ENCODE measurements around the gene MUC22.
"Not testable (repeated sequence)": the region's sequence is repeated elsewhere in the genome, so short reads cannot be mapped to it uniquely, and the experiment has no call there.

The MUC22 gene

DNA sequence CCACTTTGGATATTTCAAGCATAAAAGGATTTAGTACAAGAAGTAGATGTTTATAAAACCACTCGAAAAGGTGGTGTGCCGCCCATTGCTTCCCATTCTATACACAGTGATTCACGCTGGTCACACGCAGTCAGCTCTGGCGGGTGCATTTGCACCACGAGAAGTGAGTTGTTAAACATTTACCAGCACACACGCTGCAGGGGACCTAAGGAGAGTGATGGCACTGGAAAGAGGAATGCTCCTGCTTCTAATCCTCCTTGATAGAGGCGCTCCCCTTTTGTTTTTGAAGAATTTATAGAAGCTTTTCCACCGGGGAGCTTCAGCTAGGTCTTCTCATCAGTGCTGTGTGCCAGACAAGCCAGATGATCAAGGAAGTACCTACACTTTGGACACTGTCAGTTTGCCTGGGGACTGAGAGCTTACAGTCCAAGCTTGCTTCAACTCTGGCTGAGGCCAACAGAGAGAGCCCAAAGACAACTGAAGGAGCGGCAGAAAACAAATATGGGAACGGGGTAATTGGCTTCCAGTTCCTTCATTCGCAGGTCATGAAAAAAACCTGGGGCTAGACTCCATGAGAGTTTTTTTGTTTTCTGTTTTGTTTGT, 31.2 kb downstream of the MUC22 start:
- DNase-seq, result no peak

DNA sequence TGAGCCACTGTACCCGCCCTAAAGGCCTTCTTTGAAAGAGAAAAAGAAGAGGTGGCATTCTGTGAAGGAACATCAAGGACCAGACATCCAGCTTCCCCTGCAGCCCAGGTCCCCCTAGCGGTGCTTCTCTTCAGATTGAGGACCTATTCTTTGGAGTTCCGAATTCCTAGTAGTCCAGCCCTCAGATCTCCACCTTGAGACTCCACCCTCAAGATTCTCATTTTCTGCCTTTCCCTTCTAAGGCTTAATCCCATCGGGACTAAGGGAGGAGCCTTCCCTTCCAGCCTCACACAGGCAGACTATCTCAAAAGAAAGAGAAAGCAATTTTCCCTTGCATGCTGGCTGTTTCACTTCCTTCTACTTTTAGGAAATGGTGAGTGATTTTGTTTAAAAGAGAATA, 32.5 kb downstream of the MUC22 start:
- no peak for DNase-seq

DNA sequence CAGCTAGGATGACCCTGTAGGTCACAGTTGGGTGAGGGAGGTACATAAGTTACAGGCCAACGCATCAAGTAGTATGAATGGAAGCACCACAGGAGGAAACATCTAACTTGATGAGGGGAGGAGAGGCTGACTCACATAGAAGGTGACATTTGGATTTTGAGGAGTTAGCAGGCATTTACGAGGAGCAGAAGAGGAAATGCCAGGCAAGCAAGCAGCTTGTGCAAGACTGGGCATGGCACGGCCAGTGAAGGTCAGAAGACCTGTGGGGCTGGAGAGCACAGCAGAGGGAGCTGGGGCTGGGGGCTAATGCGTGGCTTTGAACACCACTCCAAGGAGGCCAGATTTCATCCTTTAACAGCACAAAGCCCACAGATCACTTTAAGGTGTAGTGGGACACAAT, 37.8 kb downstream of the MUC22 start:
- DNase-seq, result no peak

DNA sequence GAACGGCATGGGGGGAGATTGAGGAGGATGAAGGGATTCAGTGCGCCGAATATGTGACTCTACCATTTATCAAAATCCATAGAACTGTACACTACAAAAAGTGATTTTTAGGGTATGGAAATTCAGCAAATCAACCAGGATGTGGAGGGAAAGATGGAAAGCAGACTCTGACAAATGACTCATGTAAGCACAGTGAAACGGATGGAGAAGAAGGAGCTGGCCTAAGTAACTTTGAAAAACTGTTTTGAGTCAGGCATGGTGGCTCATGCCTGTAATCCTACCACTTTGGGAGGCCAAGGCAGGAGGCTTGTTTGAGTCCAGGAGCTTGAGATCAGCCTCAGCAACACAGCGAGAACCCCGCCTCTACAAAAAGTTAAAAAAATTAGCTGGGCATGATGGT, 39.2 kb downstream of the MUC22 start:
- no peak for DNase-seq

DNA sequence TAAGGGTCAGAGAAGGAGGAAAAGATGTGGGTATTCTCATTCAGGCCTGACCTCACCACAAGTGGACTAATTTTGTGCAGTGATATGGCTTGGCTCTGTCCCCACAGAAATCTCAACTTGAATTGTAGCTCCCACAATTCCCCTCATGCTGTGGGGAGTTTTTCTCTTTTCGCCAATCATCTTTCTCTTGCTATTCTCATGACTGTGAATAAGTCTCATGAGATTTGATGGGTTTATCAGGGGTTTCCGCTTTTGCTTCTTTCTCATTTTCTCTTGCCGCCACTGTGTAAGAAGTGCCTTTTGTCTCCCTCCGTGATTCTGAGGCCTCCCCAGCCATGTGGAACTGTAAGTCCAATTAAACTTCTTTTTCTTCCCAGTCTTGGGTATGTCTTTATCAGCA, 42.9 kb downstream of the MUC22 start:
- not testable (repeated sequence) for DNase-seq

DNA sequence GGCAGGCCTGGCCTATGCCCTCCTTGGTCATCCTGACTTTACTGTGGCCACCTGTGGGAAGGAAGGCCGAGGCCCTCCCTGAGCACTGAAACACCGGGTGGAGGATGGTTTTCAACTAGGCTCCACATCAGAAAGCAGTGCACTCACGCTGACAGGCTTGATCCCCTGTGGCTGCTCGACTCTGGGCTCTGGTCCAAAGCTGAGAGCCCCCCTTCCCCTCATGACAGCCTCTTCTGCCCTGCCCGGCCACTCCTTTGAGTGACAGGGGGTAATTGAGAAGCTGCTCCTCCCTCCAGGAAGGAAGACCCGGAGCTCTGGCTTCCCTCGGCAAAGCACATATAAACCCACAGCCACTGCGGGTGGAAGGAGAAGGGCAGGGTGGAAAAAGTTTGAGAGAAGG, 43.6 kb downstream of the MUC22 start:
- DNase-seq, result no peak

DNA sequence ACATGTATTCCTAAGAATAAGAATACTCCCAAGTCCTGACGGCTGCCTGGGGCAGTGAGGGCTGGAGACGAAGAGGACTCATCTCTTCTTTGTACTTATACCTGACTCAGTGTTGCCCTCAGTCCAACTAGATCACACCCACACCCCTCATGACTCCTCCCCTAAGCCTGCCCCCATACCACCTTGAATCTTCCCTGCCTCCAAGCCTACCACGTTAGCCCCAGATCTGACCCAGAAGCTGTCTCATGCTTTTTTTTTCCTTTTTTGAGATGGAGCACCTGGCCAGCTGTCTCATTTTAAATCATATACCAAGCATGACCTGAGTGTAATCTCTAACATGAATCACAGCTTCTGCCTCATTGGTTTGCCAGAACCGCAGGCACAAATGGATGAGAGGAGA, 45.2 kb downstream of the MUC22 start:
- no peak for DNase-seq

DNA sequence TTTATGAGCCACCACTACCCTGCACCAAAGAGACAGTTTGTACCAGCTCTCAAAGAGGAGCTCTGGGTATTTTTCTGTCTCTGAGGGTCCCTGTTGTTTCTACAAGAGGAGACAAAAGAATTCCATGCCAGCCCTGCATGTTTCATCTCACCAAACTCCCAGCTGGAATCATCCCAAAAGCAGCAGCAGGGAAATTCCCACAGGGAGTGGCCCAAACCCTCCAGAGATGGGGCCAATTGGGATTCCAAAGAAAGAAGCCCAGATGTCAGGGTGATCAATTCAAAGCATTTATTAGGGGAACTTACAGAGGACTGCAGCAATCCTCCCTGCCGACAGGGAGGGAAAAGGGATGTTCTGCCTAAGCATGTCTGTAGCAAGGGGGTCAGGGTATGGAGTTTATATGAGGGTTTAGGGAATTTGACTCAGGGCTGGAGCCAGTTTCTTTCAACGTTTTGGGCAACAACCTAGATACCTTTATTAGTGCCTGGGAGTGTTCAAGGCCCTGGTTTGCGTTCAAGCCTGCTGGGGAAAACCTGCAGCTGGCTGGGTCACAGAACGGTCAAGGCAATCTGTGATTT, 47.2 kb downstream of the MUC22 start:
- no peak for DNase-seq

DNA sequence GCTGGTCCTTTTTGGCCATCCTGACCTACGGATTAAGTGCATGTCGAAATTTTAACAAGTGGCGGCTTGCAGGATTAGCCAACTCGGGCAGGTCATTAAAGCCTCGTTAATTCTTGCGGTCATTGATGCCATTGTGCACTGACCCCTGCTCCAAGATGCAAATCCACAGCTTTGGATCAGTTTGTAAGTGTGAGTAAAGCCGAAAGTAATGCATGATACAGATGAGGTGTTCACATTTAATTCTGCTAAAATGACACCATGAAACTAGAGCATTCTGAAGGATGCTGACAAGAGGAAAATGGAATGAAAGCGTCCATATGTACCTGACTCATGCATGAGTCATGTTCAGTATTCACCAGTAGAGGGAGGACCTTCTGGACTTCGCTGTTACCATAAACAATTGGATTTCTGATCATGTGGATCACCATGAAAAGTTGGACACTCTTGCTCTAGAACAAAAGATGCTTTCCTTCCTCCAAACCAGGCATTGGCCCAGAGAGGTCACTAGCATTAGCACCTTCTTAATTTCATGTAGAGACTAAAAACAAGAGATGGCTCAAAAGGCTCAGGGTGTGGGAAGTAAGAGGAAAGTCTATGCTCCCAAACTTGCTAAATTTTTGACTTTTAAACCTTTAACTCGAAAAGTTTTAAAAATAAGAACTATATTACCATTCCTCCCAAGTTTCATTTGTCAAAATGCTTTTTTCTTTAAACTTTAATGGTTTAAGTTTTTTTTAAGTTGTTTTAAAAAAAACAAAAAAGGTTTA, 48.0 kb downstream of the MUC22 start:
- DNase-seq, result no peak

DNA sequence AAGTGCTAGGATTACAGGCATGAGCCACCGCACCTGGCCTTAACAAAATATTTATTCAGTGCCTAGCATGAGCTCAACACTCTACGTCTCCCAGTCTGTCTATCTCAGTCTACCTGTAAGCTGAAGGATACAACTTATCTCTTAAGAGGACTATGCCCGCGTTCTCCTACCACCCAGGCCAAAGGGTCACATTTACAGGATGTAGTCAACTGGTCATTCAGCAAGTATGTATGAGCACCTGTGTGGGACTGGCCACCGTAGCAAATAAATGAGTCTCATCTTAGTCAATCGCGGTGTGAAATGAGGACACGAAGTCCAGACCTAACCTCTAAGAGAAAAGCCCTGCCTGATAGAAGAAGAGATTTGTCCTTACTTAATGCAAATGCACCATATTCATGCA, 49.9 kb downstream of the MUC22 start:
- DNase-seq, result no peak

DNA sequence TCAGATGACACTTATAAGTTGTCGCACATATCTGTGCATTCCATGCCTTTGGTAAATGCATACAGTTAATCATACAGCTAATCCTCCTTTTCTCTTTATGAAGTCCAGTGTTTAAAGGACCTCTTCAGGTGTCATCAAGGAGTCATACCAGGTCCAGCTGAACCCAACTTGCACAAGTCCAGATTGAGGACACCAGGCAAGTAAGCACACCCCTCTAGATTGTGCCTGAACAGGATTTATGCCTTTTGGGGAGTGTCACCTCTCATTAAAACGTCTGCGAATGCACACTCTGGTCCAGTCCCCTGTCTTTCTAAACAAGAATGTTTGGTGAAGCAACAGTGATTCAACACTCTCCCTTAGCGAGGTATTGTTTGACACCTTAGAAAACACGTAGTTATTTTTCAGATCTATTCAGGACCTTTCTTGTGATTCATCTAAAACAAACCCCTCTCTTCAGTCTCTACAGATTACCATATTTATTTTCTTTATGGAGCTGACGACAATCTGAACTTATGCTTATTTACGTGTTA, 53.7 kb downstream of the MUC22 start:
- DNase-seq, result no peak

DNA sequence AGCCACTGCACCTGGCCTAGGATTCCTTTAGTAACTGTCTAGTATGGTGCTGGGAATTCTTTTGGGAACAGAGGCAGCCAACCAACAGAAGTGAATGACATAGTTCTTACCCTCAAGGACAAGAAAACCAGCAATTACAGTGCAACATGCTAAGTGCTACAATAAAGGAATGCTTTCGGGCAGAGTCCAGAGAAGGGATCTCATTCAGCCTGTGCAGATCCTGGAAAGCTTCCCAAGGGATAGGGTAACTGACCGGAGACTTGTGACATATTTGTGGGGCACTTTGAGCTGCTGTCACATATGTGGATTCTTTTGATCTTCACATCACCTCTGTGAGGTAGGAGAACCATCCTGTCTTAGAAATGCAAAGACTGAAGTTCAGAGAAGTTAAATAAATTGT, 55.3 kb downstream of the MUC22 start:
- DNase-seq, result no peak

DNA sequence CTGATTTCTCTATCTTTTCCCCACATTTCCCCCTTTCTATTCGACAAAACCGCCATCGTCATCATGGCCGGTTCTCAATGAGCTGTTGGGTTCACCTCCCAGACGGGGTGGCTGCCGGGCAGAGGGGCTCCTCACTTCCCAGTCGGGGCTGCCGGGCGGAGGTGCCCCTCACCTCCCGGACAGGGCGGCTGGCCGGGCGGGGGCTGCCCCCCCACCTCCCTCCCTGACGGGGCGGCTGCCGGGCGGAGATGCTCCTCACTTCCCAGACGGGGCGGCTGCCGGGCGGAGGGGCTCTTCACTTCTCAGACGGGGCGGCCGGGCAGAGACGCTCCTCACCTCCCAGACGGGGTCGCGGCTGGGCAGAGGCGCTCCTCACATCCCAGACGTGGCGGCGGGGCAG, 56.8 kb downstream of the MUC22 start:
- not testable (repeated sequence) for DNase-seq

DNA sequence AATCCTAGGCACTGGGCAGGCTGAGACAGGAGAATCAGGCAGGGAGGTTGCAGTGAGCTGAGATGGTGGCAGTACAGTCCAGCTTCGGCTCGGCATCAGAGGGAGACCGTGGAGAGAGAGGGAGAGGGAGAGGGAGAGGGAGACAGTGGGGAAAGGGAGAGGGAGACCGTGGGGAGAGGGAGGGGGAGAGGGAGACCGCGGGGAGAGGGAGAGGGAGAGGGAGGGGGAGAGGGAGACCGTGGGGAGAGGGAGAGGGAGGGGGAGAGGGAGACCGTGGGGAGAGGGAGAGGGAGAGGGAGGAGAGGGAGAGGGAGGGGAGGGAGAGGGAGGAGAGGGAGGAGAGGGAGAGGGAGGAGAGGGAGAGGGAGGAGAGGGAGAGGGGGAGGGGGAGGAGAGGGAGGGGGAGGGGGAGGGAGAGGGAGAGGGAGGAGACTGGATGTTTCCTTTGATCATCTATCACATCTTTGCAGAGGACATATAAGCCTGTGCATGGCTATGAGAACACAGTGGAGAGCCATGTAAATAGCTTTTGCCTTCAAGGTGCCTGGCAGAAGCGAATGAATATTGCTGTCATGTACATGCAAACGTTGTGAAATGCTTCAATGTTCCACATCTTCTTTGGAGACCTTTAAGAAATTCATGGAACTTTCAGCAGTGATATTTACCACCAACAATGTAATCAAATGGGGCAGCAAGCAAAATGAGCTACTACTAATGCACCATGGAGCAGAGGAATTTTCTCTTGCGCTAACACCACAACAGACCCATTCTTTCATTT, 57.8 kb downstream of the MUC22 start:
- not testable (repeated sequence) for DNase-seq

DNA sequence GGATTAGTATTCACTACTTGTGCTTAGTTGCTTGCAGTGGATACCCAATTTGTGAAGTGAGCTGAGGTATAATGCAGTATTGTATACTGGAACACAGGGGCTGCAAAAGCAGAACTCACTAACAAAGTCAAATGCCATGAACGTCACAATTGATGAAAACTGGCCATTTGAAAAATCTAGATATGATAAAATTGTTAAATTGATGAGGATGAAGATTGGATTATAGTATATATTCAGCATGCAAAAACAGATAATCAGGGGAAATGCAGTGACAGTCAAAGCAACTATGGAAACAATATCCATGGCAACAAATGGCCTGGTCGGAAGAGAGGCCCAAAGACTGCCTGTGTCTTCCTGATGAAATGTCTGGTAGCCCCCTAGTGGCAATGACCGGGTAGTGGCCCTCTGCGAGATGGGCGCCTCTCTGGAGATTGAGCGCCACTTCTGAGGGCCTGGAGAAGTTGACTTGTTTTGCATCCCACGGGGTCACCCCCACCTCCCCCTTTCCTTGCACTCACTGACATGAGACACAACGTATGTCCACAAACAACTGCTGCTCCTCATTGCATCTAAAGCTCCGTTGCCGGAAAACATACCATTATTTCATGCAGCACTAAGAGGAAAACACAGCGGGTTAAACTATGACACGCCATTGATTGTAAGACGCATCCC, 58.5 kb downstream of the MUC22 start:
- peak; percentile 13 for DNase-seq

DNA sequence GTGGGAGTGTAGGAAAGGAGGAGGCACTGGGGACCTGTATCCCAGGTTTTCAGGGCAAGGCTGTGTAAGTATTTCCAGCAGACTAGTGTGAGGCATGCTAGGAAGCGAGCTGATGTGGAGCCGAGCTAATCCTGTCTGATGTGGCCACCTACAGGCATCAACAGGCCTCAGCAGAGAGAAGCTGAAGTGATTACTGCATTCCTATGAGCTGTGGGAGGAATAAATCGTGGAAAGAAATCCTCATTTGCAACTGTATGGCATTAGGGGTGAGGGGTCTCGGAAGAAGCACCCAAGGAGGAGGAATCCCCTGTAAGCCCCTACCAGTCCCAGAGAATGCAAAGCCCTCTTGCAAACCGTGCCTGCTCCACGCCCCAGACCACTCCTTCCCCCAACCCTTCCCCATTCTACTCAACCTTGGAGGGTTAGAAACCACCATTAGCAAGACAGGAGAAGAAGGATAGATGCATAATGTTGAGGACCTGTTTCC, 60.5 kb downstream of the MUC22 start:
- DNase-seq, result no peak

DNA sequence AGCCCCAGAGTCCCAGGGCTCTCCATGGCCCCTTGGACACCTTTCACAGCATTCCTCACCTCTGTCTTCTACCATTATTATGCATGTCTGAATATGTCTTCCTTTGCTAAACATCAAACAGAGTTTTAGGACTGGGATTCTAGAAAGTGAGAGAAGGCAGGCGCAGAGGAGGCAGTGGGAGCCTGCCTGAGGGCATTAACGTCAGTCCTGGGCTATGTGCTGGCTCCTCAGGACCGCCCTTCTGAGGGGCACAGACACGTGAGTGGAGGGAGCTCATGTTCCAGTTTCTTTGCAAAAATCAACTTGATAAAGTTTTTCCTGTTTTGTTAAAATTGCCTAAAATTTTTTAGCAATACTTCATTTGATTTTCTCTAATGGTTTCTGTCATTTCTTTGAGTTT, 64.1 kb downstream of the MUC22 start:
- no peak for DNase-seq

DNA sequence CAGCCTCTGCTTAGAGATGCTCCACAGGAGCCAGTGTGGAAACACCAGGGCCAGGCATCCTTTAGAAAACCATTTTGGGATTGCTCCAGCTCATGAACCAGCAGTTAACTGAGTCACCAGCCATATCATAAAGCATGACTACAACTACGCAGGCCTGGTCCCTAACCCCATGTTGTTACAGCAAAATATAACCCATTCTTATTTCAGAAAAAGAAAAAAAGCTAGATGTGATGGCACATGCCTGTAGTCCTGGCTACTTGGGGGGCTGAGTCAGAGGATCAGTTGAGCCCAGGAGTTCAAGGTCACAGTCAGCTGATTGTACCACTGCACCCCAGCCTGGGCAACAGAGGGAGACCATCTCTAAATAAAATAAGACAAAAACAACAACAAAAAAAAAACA, 65.3 kb downstream of the MUC22 start:
- DNase-seq, result no peak

DNA sequence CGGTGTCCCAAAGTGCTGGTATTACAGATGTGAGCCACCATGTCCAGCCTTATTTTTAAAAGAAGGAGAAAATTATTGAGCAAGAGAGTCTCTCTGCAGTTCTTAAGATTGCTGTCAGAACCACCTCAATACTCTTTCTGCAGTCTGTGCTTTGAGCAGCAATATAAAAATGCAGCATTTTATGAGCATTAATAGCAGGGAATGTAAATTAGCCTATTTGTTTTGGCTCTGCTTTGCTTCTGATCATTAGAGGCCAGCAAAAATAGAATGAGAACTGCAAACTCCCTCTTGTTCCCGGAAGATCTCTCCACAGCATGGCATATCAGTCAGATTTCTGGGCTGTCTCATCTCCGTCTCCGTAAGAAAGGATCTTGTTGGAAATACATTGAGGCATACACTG, 66.3 kb downstream of the MUC22 start:
- no peak for DNase-seq

DNA sequence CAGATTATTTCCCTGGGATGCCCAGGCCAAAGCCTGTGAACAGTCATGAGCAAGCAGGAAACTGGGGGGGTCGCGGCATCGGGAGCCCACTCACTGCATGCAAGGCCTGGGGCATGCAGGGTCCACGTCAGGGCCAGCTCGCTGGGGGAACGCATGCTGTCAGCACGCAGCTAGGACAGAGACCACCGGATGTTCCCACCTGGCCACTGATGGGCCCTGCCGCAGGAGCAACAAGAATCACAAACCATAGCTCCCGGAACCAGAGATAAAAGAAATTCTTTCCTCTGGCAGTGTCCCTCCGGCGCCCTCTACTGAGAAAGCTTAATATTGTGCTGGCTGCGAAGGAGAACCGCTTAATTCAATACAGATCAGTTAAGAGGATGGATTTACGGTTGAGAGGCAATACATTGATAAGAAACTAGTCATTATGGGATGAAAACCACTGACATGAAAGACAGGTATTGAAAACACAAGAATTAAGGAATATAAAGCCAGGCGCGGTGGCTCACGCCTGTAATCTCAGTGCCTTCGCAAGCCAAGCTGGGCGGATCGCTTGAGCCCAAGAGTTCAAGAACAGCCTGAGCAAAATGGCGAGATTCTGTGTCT, 69.5 kb downstream of the MUC22 start:
- DNase-seq, result no peak

DNA sequence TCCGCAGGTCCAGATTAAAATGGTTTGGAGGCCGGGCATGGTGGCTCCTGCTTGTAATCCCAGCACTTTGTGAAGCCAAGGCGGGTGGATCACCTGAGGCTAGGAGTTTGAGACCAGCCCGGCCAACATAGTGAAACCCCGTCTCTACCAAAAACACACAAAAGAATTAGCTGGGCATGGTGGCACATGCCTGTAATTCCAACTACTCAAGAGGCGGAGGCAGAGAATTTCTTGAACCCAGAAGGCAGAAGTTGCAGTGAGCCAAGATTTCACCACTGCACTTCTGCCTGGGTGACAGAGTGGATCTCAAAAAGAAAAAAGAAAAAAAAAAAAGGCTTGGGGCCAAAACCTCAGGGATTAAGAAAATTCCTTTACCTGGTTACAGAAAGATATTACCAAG, 71.6 kb downstream of the MUC22 start:
- DNase-seq, result no peak

DNA sequence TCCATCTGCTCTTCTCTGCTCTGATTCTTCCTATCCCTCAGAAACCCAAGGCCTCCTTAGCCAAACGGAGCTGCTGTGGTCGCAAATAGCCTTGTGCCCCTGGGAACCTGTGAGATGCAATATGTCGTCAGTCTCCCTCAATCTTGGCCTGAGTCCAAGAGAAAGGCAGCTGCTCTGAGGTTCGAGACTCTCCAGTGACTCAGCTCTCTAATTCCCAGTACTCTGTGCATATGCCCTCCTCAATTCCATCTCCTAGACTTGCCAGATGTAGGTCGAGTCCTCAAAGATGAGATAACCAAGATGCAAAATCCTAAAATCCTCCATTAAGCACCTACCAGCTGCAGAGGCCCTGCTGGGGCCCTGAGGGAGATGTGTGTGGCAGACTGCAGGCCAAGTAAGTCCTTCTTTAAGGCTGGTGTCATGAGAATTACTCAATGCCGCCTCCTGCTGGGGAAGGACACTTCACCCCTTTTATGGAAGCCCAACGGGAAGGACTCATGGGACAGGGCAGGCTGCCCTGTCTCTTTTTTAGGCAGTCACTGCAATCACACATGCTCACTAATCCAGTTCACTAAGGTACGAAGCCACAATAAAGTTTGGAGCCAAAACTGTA, 73.6 kb downstream of the MUC22 start:
- no peak for DNase-seq

Measured in NCI-H1417 treated with DMSO at 0.1 percent for 48 hours (cell line).